BE2C (cell line): ENCODE results near the gene TSC22D1.

Experiments used
- DNase-seq: peaks from one replicate; pipeline ENCODE4 v3.0.0-alpha.2; 2020
- H3K27me3 ChIP-seq: fragments of 250-450 bp; sonication (Bioruptor Pico); 2 replicates; pipeline ENCODE4 v1.5.1; 2020; ENCODE audit warnings: mild to moderate bottlenecking
- H3K36me3 ChIP-seq: fragments of 250-450 bp; sonication (Bioruptor Pico); 2 replicates; pipeline ENCODE4 v1.5.1; 2020; ENCODE audit warnings: mild to moderate bottlenecking
- H3K4me1 ChIP-seq: fragments of 250-450 bp; sonication (Bioruptor Pico); 2 replicates; pipeline ENCODE4 v1.5.1; 2020
- H3K4me3 ChIP-seq: 2 replicates; pipeline ENCODE4 v1.5.1; 2011; ENCODE audit warnings: low read depth, low read length
- H3K9me3 ChIP-seq: fragments of 250-450 bp; sonication (Bioruptor Pico); 2 replicates; pipeline ENCODE4 v1.5.1; 2020
- TF ChIP-seq, protein P1 (sequence below): IDR thresholded peaks from 2 replicates; pipeline ENCODE4 v1.5.1; 2012; ENCODE audit warnings: mild to moderate bottlenecking, low read depth, low read length

The TSC22D1 gene

DNA sequence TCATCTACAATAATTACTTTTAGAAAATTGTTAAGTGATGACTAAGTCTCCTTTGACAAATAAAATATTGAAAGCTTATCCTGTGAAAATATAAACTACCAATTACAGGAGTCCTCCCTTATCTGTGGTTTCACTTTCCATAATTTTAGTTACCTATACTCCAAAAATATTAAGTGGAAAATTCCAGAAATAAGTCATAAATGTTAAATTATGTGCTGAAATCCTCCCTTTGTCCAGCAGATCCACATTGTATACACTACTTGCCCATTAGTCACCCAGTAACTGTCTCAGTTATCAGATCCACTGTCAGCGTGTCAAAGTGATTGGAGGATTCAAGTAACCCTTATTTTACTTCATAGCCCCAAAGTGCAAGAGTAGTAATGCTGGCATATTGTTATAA, 104.4 kb downstream of the TSC22D1 start:
- no peaks in the 10 kb centered on the region for H3K36me3 ChIP-seq
- no peak for DNase-seq
- H3K4me1 ChIP-seq, result no peaks in the 10 kb centered on the region
- H3K27me3 ChIP-seq, result no peaks in the 10 kb centered on the region
- TF ChIP-seq, protein P1, sequence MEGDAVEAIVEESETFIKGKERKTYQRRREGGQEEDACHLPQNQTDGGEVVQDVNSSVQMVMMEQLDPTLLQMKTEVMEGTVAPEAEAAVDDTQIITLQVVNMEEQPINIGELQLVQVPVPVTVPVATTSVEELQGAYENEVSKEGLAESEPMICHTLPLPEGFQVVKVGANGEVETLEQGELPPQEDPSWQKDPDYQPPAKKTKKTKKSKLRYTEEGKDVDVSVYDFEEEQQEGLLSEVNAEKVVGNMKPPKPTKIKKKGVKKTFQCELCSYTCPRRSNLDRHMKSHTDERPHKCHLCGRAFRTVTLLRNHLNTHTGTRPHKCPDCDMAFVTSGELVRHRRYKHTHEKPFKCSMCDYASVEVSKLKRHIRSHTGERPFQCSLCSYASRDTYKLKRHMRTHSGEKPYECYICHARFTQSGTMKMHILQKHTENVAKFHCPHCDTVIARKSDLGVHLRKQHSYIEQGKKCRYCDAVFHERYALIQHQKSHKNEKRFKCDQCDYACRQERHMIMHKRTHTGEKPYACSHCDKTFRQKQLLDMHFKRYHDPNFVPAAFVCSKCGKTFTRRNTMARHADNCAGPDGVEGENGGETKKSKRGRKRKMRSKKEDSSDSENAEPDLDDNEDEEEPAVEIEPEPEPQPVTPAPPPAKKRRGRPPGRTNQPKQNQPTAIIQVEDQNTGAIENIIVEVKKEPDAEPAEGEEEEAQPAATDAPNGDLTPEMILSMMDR, result no peak
- no peaks in the 10 kb centered on the region for H3K9me3 ChIP-seq
- H3K4me3 ChIP-seq, result no peak overlapping the region

DNA sequence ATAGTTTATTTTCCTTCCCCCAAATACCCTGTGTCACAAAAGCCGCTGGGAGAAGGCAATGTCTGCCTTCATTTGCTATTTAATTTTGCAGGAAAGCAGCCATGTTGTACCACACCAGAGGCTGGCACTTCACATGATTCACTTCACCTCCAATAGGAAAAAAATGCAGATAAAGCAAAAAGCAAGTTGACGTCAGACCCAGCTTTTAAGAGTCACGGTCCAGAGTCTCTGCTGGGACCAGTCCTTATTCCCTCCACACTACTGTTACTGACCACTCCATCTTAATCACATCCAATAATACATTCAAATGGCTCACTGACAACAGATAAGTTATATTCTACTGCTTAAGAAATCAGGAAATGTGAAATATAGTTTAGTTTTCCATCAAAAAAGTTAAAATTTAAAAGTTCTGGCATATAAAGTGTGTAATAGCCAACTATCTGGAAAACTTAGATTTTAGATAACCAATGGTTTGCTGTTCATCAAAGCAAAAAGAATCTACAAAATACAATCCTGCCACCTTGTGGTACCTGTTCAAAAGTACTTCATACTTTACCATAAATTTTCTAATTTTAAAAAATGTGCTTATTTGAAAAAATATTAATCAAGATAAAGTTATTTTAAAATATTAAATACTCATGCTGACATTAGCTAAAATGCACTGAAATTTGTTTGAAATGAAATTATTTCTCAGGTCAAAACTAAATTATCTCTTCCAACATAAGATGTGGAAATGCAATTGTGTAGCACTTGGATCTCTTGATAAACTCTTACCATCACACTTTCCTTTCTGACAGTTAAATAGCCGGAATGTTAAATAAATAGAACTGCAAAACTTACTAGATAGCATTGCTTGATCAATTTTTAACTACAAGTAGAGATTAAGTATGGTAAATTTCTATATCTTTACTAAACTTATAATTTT, 105.2 kb downstream of the TSC22D1 start:
- H3K9me3 ChIP-seq, result no peaks in the 10 kb centered on the region
- H3K4me3 ChIP-seq, result no peak overlapping the region
- H3K36me3 ChIP-seq, result no peaks in the 10 kb centered on the region
- no peaks in the 10 kb centered on the region for H3K4me1 ChIP-seq
- no peak for DNase-seq
- TF ChIP-seq, protein P1, result peak; percentile 45
- no peaks in the 10 kb centered on the region for H3K27me3 ChIP-seq

DNA sequence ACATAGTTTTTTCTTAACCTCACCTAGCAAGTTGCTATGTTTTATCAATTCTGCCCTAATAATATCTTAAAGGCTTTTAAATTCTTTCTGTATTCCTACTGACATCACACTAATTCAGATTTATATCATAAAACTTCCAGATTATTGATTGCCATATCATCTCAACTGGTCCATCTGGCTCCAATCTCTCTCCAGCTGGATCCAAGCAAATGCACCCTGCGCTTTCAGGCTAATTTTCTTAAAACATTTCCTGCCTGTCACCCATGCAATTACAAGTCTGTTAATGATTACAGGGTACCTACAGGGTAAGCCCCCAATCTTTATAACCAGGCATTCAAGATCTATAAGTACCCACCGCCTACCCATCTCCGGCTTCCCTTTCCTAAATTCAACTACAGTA, 107.3 kb downstream of the TSC22D1 start:
- Histone ChIP-seq H3K4me3 (no peak overlapping the region), H3K36me3 (no peaks in the 10 kb centered on the region), H3K27me3 (no peaks in the 10 kb centered on the region), H3K4me1 (peaks cover 3% of the 10 kb centered on the region), H3K9me3 (no peaks in the 10 kb centered on the region)
- TF ChIP-seq, protein P1, result no peak
- no peak for DNase-seq

DNA sequence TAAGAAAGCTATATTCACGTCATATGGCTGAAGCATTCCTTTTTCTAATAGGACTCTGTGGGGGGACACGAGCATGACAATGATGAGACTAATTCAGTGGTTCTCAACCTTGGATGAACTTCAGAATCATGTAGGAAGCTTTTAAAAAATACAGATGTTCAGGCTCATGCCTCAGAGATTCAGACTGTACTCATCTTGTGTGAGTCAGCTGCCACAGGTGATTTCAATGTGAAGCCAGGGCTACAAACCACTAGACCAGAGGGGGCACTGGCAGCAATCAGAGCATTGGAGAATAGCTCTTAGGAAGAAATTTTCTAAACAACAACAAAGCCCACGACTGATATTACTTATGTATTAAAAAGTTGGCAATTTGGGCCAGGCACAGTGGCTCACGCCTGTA, 110.8 kb downstream of the TSC22D1 start:
- TF ChIP-seq, protein P1, result no peak
- Histone ChIP-seq H3K9me3 (no peaks in the 10 kb centered on the region), H3K4me3 (no peak overlapping the region), H3K36me3 (no peaks in the 10 kb centered on the region), H3K4me1 (peaks cover 3% of the 10 kb centered on the region), H3K27me3 (no peaks in the 10 kb centered on the region)
- no peak for DNase-seq

DNA sequence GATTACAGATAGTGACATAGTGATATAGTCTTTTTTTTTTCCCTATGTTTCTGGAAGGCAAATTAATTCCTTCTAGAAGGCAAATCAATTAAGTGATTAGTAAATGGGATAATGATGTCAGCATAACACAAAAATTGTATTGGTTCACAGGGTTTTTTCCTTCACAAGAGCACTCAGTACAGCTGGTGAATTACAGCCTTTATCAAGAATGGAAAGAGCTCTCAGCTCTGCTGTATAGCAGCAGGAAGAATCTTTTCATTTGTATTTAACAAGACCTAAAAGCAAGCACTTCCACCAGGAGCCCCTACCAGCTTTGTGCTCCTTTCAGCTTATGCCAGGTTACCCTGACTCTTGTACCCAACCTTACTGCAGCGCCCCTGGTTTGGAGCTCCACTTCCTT, 111.7 kb downstream of the TSC22D1 start:
- no peaks in the 10 kb centered on the region for H3K9me3 ChIP-seq
- TF ChIP-seq, protein P1, result no peak

DNA sequence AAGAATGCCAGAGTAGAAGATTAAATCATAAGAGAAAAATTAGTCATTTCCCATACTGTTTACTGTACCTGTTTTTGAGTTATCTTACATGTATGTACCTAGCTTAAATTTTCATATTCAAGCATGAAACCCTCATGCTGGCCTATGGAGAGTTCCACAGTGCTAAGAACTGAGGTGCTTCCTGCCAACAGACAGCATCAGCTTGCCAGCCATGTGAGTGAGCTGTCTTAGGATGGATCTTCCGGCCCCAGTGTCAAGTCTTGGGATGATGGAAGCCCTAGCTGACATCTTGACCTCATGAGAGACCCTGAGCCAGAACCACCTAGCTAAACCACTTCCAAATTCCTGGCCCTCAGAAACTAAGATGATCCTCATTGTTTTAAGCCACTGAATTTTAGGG, 112.4 kb downstream of the TSC22D1 start:
- H3K9me3 ChIP-seq, result no peaks in the 10 kb centered on the region
- no peaks in the 10 kb centered on the region for H3K27me3 ChIP-seq
- H3K4me3 ChIP-seq, result no peak overlapping the region
- H3K4me1 ChIP-seq, result peaks cover 3% of the 10 kb centered on the region
- DNase-seq, result no peak
- H3K36me3 ChIP-seq, result no peaks in the 10 kb centered on the region
- TF ChIP-seq, protein P1, result no peak

More for the DNA sequence above, 111.7 kb downstream of the TSC22D1 start:
- Histone ChIP-seq H3K36me3 (no peaks in the 10 kb centered on the region), H3K4me1 (peaks cover 3% of the 10 kb centered on the region), H3K27me3 (no peaks in the 10 kb centered on the region), H3K4me3 (no peak overlapping the region)
- DNase-seq, result no peak
